SK-N-SH treated with all-trans-retinoic acid at 6 μM for 48 hours (cell line): Measurements from ENCODE around the gene CBLB.

Experiments
- ATAC-seq: fragments of 200-7000 bp; cut with Tn5 transposase; 3 replicates; pipeline ENCODE4 v1.9.1; 2020; ENCODE audit warnings: mild to moderate bottlenecking, moderate library complexity
- ARNTL ChIP-seq: fragments of 450-650 bp; formaldehyde crosslinking; IDR thresholded peaks from 2 replicates; pipeline ENCODE4 v1.5.0; 2020; ENCODE audit warnings: low read depth, mild to moderate bottlenecking, moderate library complexity, borderline replicate concordance
- BACH2 ChIP-seq: fragments of 250-450 bp; sonication (Bioruptor Pico); IDR thresholded peaks from 2 replicates; pipeline ENCODE4 v1.9.0; 2021; ENCODE audit warnings: mild to moderate bottlenecking, borderline replicate concordance
- CSDC2 ChIP-seq: fragments of 250-450 bp; sonication (Bioruptor Pico); IDR thresholded peaks from 2 replicates; pipeline ENCODE4 v1.5.0; 2020; ENCODE audit warnings: mild to moderate bottlenecking, moderate library complexity
- ESRRG ChIP-seq: fragments of 250-450 bp; sonication (Bioruptor Pico); IDR thresholded peaks from 2 replicates; pipeline ENCODE4 v1.6.1; 2021; ENCODE audit warnings: mild to moderate bottlenecking
- ISL1 ChIP-seq: fragments of 250-450 bp; sonication (Bioruptor Pico); IDR thresholded peaks from 2 replicates; pipeline ENCODE4 v2.1.2; 2022; ENCODE audit warnings: mild to moderate bottlenecking, moderate library complexity
- OSR1 ChIP-seq: fragments of 250-450 bp; sonication (Bioruptor Pico); IDR thresholded peaks from 2 replicates; pipeline ENCODE4 v1.8.0; 2022; ENCODE audit warnings: moderate library complexity, mild to moderate bottlenecking, inconsistent platforms
- PATZ1 ChIP-seq: fragments of 250-450 bp; sonication (Bioruptor Pico); IDR thresholded peaks from 2 replicates; pipeline ENCODE4 v1.8.0; 2020; ENCODE audit warnings: mild to moderate bottlenecking, moderate library complexity, borderline replicate concordance
- POU6F1 ChIP-seq: fragments of 250-450 bp; sonication (Bioruptor Pico); IDR thresholded peaks from 2 replicates; pipeline ENCODE4 v1.8.0; 2021; ENCODE audit warnings: low read depth, mild to moderate bottlenecking, moderate library complexity, borderline replicate concordance
- PPARA ChIP-seq: fragments of 250-450 bp; sonication (Bioruptor Pico); IDR thresholded peaks from 2 replicates; pipeline ENCODE4 v1.5.0; 2020; ENCODE audit warnings: mild to moderate bottlenecking, borderline replicate concordance
- RARB ChIP-seq: fragments of 250-450 bp; sonication (Bioruptor Pico); IDR thresholded peaks from 2 replicates; pipeline ENCODE4 v1.8.0; 2021; ENCODE audit warnings: mild to moderate bottlenecking, moderate library complexity
- SNAI2 ChIP-seq: fragments of 250-450 bp; sonication (Bioruptor Pico); IDR thresholded peaks from 2 replicates; pipeline ENCODE4 v1.5.0; 2020; ENCODE audit warnings: mild to moderate bottlenecking, moderate library complexity
- TCF4 ChIP-seq: fragments of 250-450 bp; sonication (Bioruptor Pico); IDR thresholded peaks from 2 replicates; pipeline ENCODE4 v1.8.0; 2021; ENCODE audit warnings: mild to moderate bottlenecking, moderate library complexity, borderline replicate concordance
- TOX ChIP-seq: fragments of 250-450 bp; sonication (Bioruptor Pico); IDR thresholded peaks from 2 replicates; pipeline ENCODE4 v1.8.0; 2021; ENCODE audit warnings: mild to moderate bottlenecking, moderate library complexity, borderline replicate concordance
- ZC3H10 ChIP-seq: fragments of 250-450 bp; sonication (Bioruptor Pico); IDR thresholded peaks from 2 replicates; pipeline ENCODE4 v1.5.1; 2021; ENCODE audit warnings: mild to moderate bottlenecking, moderate library complexity
- ZFP3 ChIP-seq: fragments of 250-450 bp; sonication (Bioruptor Pico); IDR thresholded peaks from 2 replicates; pipeline ENCODE4 v1.5.0; 2020; ENCODE audit warnings: mild to moderate bottlenecking, moderate library complexity
- ZFP30 ChIP-seq: fragments of 450-650 bp; formaldehyde crosslinking; IDR thresholded peaks from 2 replicates; pipeline ENCODE4 v1.5.0; 2022; ENCODE audit warnings: mild to moderate bottlenecking, moderate library complexity
- ZNF565 ChIP-seq: fragments of 450-650 bp; formaldehyde crosslinking; conservative IDR thresholded peaks from 2 replicates; pipeline ENCODE4 v1.5.0; 2020; ENCODE audit warnings: low read depth, mild to moderate bottlenecking, moderate library complexity
- ZNF70 ChIP-seq: fragments of 450-650 bp; formaldehyde crosslinking; IDR thresholded peaks from 2 replicates; pipeline ENCODE4 v1.5.0; 2020; ENCODE audit warnings: mild to moderate bottlenecking, moderate library complexity
- TF ChIP-seq, protein P1 (sequence below): fragments of 250-450 bp; sonication (Bioruptor Pico); IDR thresholded peaks from 2 replicates; pipeline ENCODE4 v1.5.0; 2020; ENCODE audit warnings: mild to moderate bottlenecking, moderate library complexity
- TF ChIP-seq, protein P2 (sequence below): fragments of 250-450 bp; sonication (Bioruptor Pico); IDR thresholded peaks from 2 replicates; pipeline ENCODE4 v1.5.1; 2021; ENCODE audit warnings: mild to moderate bottlenecking, moderate library complexity
- TF ChIP-seq, protein P3 (sequence below): fragments of 250-450 bp; sonication (Bioruptor Pico); IDR thresholded peaks from 2 replicates; pipeline ENCODE4 v1.5.1; 2020; ENCODE audit warnings: low read depth, mild to moderate bottlenecking, moderate library complexity

The CBLB gene

DNA sequence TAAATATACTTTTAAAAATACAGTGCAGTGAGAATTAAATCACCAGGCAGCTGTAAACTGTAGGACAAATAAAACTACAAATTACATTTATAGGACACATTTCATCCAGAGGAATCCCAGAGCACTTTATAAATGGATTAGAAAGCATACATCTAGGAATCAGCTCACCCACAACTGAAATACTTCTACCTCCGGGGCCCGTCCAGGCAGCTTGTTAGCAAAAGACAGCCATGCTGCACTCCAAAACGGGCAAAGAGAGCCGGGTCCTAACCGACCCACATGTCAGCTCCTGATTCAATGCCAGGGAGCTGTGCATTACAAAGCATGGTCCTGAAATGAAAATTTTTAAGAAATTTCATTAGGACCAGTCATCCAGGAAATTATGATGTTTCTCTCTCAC, 234.1 kb downstream of the CBLB start:
- ATAC-seq, result peak; percentile 80
- TF ChIP-seq ISL1 (CRISPR knock-in tag) (peak; percentile 29; the same call in 1 of the 2 replicates), PPARA (CRISPR knock-in tag) (no peak), RARB (no peak), TCF4 (CRISPR knock-in tag) (peak; percentile 45)
- TF ChIP-seq, protein P1, sequence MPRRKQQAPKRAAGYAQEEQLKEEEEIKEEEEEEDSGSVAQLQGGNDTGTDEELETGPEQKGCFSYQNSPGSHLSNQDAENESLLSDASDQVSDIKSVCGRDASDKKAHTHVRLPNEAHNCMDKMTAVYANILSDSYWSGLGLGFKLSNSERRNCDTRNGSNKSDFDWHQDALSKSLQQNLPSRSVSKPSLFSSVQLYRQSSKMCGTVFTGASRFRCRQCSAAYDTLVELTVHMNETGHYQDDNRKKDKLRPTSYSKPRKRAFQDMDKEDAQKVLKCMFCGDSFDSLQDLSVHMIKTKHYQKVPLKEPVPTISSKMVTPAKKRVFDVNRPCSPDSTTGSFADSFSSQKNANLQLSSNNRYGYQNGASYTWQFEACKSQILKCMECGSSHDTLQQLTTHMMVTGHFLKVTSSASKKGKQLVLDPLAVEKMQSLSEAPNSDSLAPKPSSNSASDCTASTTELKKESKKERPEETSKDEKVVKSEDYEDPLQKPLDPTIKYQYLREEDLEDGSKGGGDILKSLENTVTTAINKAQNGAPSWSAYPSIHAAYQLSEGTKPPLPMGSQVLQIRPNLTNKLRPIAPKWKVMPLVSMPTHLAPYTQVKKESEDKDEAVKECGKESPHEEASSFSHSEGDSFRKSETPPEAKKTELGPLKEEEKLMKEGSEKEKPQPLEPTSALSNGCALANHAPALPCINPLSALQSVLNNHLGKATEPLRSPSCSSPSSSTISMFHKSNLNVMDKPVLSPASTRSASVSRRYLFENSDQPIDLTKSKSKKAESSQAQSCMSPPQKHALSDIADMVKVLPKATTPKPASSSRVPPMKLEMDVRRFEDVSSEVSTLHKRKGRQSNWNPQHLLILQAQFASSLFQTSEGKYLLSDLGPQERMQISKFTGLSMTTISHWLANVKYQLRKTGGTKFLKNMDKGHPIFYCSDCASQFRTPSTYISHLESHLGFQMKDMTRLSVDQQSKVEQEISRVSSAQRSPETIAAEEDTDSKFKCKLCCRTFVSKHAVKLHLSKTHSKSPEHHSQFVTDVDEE (CRISPR knock-in tag), result no peak

- TF ChIP-seq PATZ1 (CRISPR knock-in tag) (no peak), ZC3H10 (CRISPR knock-in tag) (no peak), CSDC2 (CRISPR knock-in tag) (no peak), SNAI2 (CRISPR knock-in tag) (no peak), ZNF565 (CRISPR knock-in tag) (no peak), ZNF70 (no peak), BACH2 (CRISPR knock-in tag) (no peak), POU6F1 (CRISPR knock-in tag) (no peak)
- TF ChIP-seq, protein P2, sequence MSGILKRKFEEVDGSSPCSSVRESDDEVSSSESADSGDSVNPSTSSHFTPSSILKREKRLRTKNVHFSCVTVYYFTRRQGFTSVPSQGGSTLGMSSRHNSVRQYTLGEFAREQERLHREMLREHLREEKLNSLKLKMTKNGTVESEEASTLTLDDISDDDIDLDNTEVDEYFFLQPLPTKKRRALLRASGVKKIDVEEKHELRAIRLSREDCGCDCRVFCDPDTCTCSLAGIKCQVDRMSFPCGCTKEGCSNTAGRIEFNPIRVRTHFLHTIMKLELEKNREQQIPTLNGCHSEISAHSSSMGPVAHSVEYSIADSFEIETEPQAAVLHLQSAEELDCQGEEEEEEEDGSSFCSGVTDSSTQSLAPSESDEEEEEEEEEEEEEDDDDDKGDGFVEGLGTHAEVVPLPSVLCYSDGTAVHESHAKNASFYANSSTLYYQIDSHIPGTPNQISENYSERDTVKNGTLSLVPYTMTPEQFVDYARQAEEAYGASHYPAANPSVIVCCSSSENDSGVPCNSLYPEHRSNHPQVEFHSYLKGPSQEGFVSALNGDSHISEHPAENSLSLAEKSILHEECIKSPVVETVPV, result no peak
- no peak for ATAC-seq
Measured at GRCh38 chr3:105629718-105630117, 239.1 kb downstream of the CBLB start.

- ATAC-seq, result no peak
- no peak for TF ChIP-seq ARNTL (CRISPR knock-in tag)
Measured at GRCh38 chr3:105626739-105627138, 242.1 kb downstream of the CBLB start.

GRCh38 chr3:105622169-105622568, 246.6 kb downstream of the CBLB start:
- ATAC-seq, result no peak
- TF ChIP-seq ZFP30 (CRISPR knock-in tag), result no peak
- TF ChIP-seq PATZ1 (CRISPR knock-in tag), result no peak
- TF ChIP-seq PPARA (CRISPR knock-in tag), result no peak
- TF ChIP-seq TCF4 (CRISPR knock-in tag), result no peak
- TF ChIP-seq TOX, result no peak
- TF ChIP-seq SNAI2 (CRISPR knock-in tag), result no peak
- TF ChIP-seq ZFP3, result no peak
- no peak for TF ChIP-seq CSDC2 (CRISPR knock-in tag)
- TF ChIP-seq ZNF565 (CRISPR knock-in tag), result no peak
- no peak for TF ChIP-seq OSR1
- no peak for TF ChIP-seq ARNTL (CRISPR knock-in tag)
- TF ChIP-seq RARB, result no peak
- TF ChIP-seq, protein P3, sequence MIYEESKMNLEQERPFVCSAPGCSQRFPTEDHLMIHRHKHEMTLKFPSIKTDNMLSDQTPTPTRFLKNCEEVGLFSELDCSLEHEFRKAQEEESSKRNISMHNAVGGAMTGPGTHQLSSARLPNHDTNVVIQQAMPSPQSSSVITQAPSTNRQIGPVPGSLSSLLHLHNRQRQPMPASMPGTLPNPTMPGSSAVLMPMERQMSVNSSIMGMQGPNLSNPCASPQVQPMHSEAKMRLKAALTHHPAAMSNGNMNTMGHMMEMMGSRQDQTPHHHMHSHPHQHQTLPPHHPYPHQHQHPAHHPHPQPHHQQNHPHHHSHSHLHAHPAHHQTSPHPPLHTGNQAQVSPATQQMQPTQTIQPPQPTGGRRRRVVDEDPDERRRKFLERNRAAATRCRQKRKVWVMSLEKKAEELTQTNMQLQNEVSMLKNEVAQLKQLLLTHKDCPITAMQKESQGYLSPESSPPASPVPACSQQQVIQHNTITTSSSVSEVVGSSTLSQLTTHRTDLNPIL, result no peak
- TF ChIP-seq ESRRG (CRISPR knock-in tag), result no peak
- TF ChIP-seq, protein P1 (CRISPR knock-in tag), result no peak
- TF ChIP-seq BACH2 (CRISPR knock-in tag), result no peak
